ENCODE data around the gene KDELR1.
A peak's percentile ranks its signal among the peaks of the same experiment; 100 is the strongest.

KDELR1 gene

GRCh38 chr19:48415395-48415794, 24.0 kb upstream of the KDELR1 start:
- WGBS, 2 experiments (ENCODE audit: insufficient coverage in 2 of 2): 77% methylated on average over 10 to 11 of the region's 14 CpGs
- Histone ChIP-seq H3K27ac (ENCODE audit: low read depth, low read length, severe bottlenecking) (no peak overlapping the region), H3K4me3 (ENCODE audit: extremely low read depth, insufficient read depth, low read length, poor library complexity, severe bottlenecking) (no peak overlapping the region), H3K4me1 (ENCODE audit: control insufficient read depth, insufficient read depth, low read length, poor library complexity, severe bottlenecking) (peaks cover 14% of the 10 kb centered on the region), H3K9me3 (ENCODE audit: control insufficient read depth, low read length) (no peaks in the 10 kb centered on the region), H3K36me3 (ENCODE audit: control insufficient read depth, insufficient read depth, low read length) (no peaks in the 10 kb centered on the region)

GRCh38 chr19:48413879-48414587, 22.7 kb upstream of the KDELR1 start:
- peak overlapping the region; percentile 41 for H3K27ac ChIP-seq (ENCODE audit: low read depth, low read length, severe bottlenecking)
- peaks cover 14% of the 10 kb centered on the region for H3K4me1 ChIP-seq (ENCODE audit: control insufficient read depth, insufficient read depth, low read length, poor library complexity, severe bottlenecking)
- WGBS, 2 experiments (ENCODE audit: insufficient coverage in 2 of 2): 52 to 59% methylated on average over 20 to 22 of the region's 24 CpGs
- H3K36me3 ChIP-seq (ENCODE audit: control insufficient read depth, insufficient read depth, low read length): no peaks in the 10 kb centered on the region
- H3K4me3 ChIP-seq (ENCODE audit: extremely low read depth, insufficient read depth, low read length, poor library complexity, severe bottlenecking): peak overlapping the region; percentile 5
- H3K9me3 ChIP-seq (ENCODE audit: control insufficient read depth, low read length): no peaks in the 10 kb centered on the region

DNA sequence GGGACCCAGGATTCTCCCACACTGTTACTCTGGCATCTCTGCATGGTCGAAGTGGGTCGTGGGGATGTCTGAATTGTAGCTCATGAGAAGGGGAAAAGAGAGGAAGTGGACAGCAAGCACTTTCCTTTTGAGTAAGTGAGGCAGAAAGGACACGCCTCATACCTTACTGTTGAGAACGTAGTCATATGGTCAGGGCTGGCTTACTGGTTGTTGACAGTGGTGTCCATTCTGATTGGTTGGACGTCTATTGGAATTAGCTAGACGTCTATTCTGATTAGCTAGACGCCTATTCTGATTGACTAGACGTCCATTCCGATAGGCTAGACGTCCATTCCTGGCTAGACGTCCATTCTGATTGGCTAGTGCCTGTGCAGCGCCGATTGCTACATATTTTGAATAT, 14.5 kb upstream of the KDELR1 start:
- WGBS, 2 experiments (ENCODE audit: insufficient coverage in 2 of 2): 91 to 94% methylated on average over 13 of the region's 13 CpGs
- H3K27ac ChIP-seq (ENCODE audit: low read depth, low read length, severe bottlenecking): no peak overlapping the region
- no peaks in the 10 kb centered on the region for H3K36me3 ChIP-seq (ENCODE audit: control insufficient read depth, insufficient read depth, low read length)
- no peaks in the 10 kb centered on the region for H3K4me1 ChIP-seq (ENCODE audit: control insufficient read depth, insufficient read depth, low read length, poor library complexity, severe bottlenecking)
- H3K4me3 ChIP-seq (ENCODE audit: extremely low read depth, insufficient read depth, low read length, poor library complexity, severe bottlenecking): no peak overlapping the region
- no peaks in the 10 kb centered on the region for H3K9me3 ChIP-seq (ENCODE audit: control insufficient read depth, low read length)

- WGBS, 2 experiments (ENCODE audit: insufficient coverage in 2 of 2): 96 to 98% methylated on average over 20 to 26 of the region's 27 CpGs
These were observed 13.8 kb upstream of the KDELR1 start for GRCh38 chr19:48405010-48405659.

DNA sequence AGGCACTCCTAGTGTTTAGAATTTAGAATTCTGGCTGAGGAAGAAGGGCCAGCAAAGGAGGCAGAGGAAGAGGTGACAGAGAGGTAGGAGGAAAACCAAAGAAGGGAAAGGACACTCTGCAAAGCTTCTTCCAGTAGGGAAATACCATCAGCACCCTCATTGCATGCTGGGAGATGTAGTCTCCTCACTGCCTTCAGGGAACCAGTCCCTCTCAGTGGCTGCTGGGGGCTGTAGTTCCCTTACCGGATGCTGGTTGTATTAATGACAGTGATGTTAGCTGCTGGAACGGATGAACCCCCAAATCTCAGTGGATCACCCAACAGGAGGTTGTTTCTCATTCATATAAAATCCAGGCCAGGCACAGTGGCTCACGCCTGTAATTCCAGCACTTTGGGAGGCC, 12.3 kb upstream of the KDELR1 start:
- no peak overlapping the region for H3K4me3 ChIP-seq (ENCODE audit: extremely low read depth, insufficient read depth, low read length, poor library complexity, severe bottlenecking)
- H3K27ac ChIP-seq (ENCODE audit: low read depth, low read length, severe bottlenecking): no peak overlapping the region
- H3K9me3 ChIP-seq (ENCODE audit: control insufficient read depth, low read length): peaks cover 4% of the 10 kb centered on the region
- 47 to 91% methylated on average over 1 to 3 of the region's 3 CpGs for WGBS, 2 experiments (ENCODE audit: insufficient coverage in 2 of 2)
- no peaks in the 10 kb centered on the region for H3K36me3 ChIP-seq (ENCODE audit: control insufficient read depth, insufficient read depth, low read length)
- no peaks in the 10 kb centered on the region for H3K4me1 ChIP-seq (ENCODE audit: control insufficient read depth, insufficient read depth, low read length, poor library complexity, severe bottlenecking)

More at GRCh38 chr19:48405010-48405659, 13.8 kb upstream of the KDELR1 start:
- Histone ChIP-seq H3K36me3 (ENCODE audit: control insufficient read depth, insufficient read depth, low read length) (no peaks in the 10 kb centered on the region), H3K9me3 (ENCODE audit: control insufficient read depth, low read length) (no peaks in the 10 kb centered on the region), H3K27ac (ENCODE audit: low read depth, low read length, severe bottlenecking) (no peak overlapping the region), H3K4me1 (ENCODE audit: control insufficient read depth, insufficient read depth, low read length, poor library complexity, severe bottlenecking) (no peaks in the 10 kb centered on the region), H3K4me3 (ENCODE audit: extremely low read depth, insufficient read depth, low read length, poor library complexity, severe bottlenecking) (no peak overlapping the region)

- Histone ChIP-seq H3K4me3 (ENCODE audit: extremely low read depth, insufficient read depth, low read length, poor library complexity, severe bottlenecking) (no peak overlapping the region), H3K27ac (ENCODE audit: low read depth, low read length, severe bottlenecking) (no peak overlapping the region), H3K4me1 (ENCODE audit: control insufficient read depth, insufficient read depth, low read length, poor library complexity, severe bottlenecking) (peaks cover 9% of the 10 kb centered on the region), H3K36me3 (ENCODE audit: control insufficient read depth, insufficient read depth, low read length) (no peaks in the 10 kb centered on the region), H3K9me3 (ENCODE audit: control insufficient read depth, low read length) (peaks cover 4% of the 10 kb centered on the region)
- WGBS, 2 experiments (ENCODE audit: insufficient coverage in 2 of 2): 82 to 94% methylated on average over 5 of the region's 5 CpGs
These were observed 9.9 kb upstream of the KDELR1 start for GRCh38 chr19:48401287-48401686.

DNA sequence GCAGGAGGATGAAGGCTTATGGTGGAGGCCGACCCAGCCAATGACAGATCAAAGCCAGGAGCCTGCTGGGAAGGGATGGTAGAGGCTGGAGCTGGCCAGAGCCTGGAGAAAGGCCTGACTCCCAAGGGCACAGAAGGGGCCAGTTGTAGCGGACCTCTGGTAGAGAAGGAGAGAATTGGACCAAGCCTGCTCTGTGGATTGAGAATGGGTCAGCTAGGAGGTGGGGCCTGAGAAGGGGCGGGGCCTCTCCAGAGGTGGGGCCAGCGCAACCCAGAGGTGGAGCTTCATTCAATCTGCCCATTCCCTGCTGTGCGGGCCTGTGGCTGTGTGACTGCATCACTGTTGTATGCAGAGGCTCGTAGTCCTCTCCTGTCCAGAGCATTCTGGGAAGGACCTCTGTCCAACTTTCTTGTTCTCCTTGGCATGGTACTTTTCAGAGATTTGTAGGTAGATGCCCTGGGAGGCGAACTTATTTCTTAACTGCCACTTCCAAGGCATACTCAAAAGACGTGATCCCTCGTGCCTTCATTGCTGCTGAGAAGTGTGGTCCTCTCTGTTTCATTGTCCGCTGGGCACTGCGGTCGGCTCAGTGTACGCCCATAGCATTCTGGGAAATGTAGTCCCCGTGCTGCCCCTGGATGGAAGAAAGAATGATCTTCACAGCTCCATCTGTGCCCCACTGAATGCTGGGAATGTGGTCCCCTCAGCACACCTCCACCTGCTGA, 8.8 kb upstream of the KDELR1 start:
- 51 to 52% methylated on average over 13 to 14 of the region's 14 CpGs for WGBS, 2 experiments (ENCODE audit: insufficient coverage in 2 of 2)
- H3K4me1 ChIP-seq (ENCODE audit: control insufficient read depth, insufficient read depth, low read length, poor library complexity, severe bottlenecking): peaks cover 17% of the 10 kb centered on the region
- H3K9me3 ChIP-seq (ENCODE audit: control insufficient read depth, low read length): peaks cover 4% of the 10 kb centered on the region
- peak overlapping the region; percentile 72 for H3K27ac ChIP-seq (ENCODE audit: low read depth, low read length, severe bottlenecking)
- H3K36me3 ChIP-seq (ENCODE audit: control insufficient read depth, insufficient read depth, low read length): no peaks in the 10 kb centered on the region
- no peak overlapping the region for H3K4me3 ChIP-seq (ENCODE audit: extremely low read depth, insufficient read depth, low read length, poor library complexity, severe bottlenecking)

- Histone ChIP-seq H3K4me3 (ENCODE audit: extremely low read depth, insufficient read depth, low read length, poor library complexity, severe bottlenecking) (peak overlapping the region; percentile 37), H3K9me3 (ENCODE audit: control insufficient read depth, low read length) (peaks cover 4% of the 10 kb centered on the region), H3K27ac (ENCODE audit: low read depth, low read length, severe bottlenecking) (peak overlapping the region; percentile 29), H3K4me1 (ENCODE audit: control insufficient read depth, insufficient read depth, low read length, poor library complexity, severe bottlenecking) (peaks cover 21% of the 10 kb centered on the region), H3K36me3 (ENCODE audit: control insufficient read depth, insufficient read depth, low read length) (no peaks in the 10 kb centered on the region)
- 10 to 12% methylated on average over 42 to 66 of the region's 104 CpGs for WGBS, 2 experiments (ENCODE audit: insufficient coverage in 2 of 2)
These were observed 7.3 kb upstream of the KDELR1 start for GRCh38 chr19:48398375-48399235.

- Histone ChIP-seq H3K36me3 (ENCODE audit: control insufficient read depth, insufficient read depth, low read length) (no peaks in the 10 kb centered on the region), H3K27ac (ENCODE audit: low read depth, low read length, severe bottlenecking) (no peak overlapping the region), H3K4me1 (ENCODE audit: control insufficient read depth, insufficient read depth, low read length, poor library complexity, severe bottlenecking) (peaks cover 25% of the 10 kb centered on the region), H3K4me3 (ENCODE audit: extremely low read depth, insufficient read depth, low read length, poor library complexity, severe bottlenecking) (peak overlapping the region; percentile 37), H3K9me3 (ENCODE audit: control insufficient read depth, low read length) (peaks cover 4% of the 10 kb centered on the region)
- WGBS, 2 experiments (ENCODE audit: insufficient coverage in 2 of 2): 11 to 13% methylated on average over 15 to 17 of the region's 17 CpGs
These were observed 6.7 kb upstream of the KDELR1 start for GRCh38 chr19:48398102-48398374.

DNA sequence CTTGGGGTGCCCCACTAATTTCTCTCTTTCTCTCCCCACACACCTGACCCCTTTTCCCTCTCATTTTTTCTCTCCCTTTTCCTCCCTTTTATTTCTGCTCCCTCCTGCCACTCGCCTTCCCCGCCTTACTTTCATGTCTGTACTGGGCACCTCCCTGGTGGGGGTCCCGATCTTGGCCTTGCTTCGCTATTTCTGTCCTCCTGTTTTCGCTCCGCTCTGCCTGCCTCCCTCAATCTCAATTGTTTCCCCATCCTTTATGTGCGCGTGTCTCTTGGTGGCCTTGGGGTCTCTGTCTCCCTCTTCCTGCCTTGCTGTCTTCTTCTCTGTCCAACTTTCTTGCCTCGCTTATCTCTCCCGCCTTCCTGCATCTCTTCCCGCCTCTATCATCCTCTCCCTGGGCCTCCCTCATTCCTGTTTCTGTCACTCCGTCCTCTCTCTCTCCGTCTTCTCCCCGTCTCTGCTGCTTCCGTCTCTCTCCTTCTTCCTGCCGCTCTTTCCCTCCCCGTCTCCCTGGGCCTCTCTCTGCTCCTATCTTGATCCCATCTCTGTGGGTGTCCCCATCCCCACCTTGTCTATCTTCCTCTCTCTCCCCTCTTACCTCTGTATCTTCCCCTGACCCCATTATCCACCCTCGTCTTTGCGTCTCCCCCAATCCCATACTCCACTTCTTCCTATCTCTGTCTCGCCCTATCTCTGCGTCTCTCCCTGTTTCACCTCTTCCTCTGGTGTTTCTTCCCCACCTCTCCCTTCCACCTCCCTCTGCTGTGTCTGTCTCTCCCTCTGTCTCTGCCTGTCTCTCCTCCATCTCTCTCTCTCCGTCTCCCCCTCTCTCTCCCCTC, 6.1 kb upstream of the KDELR1 start:
- Histone ChIP-seq H3K36me3 (ENCODE audit: control insufficient read depth, insufficient read depth, low read length) (no peaks in the 10 kb centered on the region), H3K4me1 (ENCODE audit: control insufficient read depth, insufficient read depth, low read length, poor library complexity, severe bottlenecking) (peaks cover 29% of the 10 kb centered on the region), H3K4me3 (ENCODE audit: extremely low read depth, insufficient read depth, low read length, poor library complexity, severe bottlenecking) (peak overlapping the region; percentile 37), H3K27ac (ENCODE audit: low read depth, low read length, severe bottlenecking) (no peak overlapping the region), H3K9me3 (ENCODE audit: control insufficient read depth, low read length) (peaks cover 4% of the 10 kb centered on the region)
- 69 to 75% methylated on average over 22 of the region's 22 CpGs for WGBS, 2 experiments (ENCODE audit: insufficient coverage in 2 of 2)
